ENCODE results near the gene DRG2. TPM values are rescaled to one million over a fixed set of nuclear protein-coding genes. Genes with fewer than 3 reads are reported as not detected.

Gene DRG2
- total and polyA plus RNA-seq, 2 of the 8 experiments (the other 6 are each of a cell fraction or from before 2014, with no cell fraction given), result 44.6 to 47.8 TPM

GRCh38 chr17:18115517-18115916, 27.8 kb downstream of the DRG2 start:
- no peak overlapping the region for H2BK20ac ChIP-seq (ENCODE audit: low read length)
- no peak overlapping the region for H3K27ac ChIP-seq (ENCODE audit: low read depth, low read length)
- H3K4me2 ChIP-seq (ENCODE audit: insufficient read depth in 1 of 2, low read depth in 2 of 2, low read length in 2 of 2), result no peak overlapping the region
- H2BK12ac ChIP-seq (ENCODE audit: low read depth, low read length), result no peak overlapping the region
- no peak overlapping the region for H3K4ac ChIP-seq (replicated peaks; ENCODE audit: insufficient read length, low read depth, low read length)
- no peak overlapping the region for H3K23ac ChIP-seq (ENCODE audit: insufficient read length)
- no peak overlapping the region for H2AK5ac ChIP-seq (ENCODE audit: low read depth, low read length)
- no peak for DNase-seq (ENCODE audit: low read depth in 1 of 2, low spot score in 2 of 2)
- no peak overlapping the region for H2AFZ ChIP-seq (ENCODE audit: low read length)
- H3K9me3 ChIP-seq (ENCODE audit: insufficient read depth in 2 of 2, low read depth in 1 of 2, low read length in 1 of 2), result peaks cover 10 to 20% of the 10 kb centered on the region in 2 experiments
- H4K8ac ChIP-seq (ENCODE audit: extremely low read depth, insufficient read depth, low read length), result no peak overlapping the region
- 94% methylated on average over 6 of the region's 7 CpGs; no CpG with 5 or more reads in 1 of the 2 experiments for WGBS, 2 experiments (ENCODE audit: extremely low coverage in 1 of 2, insufficient coverage in 1 of 2, insufficient read length in 1 of 2, insufficient replicate concordance in 2 of 2, low coverage in 1 of 2, low lambda C conversion rate in 2 of 2, missing lambda C conversion rate in 1 of 2)
- H3K27me3 ChIP-seq (replicated peaks in 1 of 4; ENCODE audit: control insufficient read depth in 3 of 4, extremely low read depth in 1 of 4, insufficient read depth in 3 of 4, low read length in 3 of 4), result no peaks in the 10 kb centered on the region
- H4K20me1 ChIP-seq (replicated peaks in 1 of 2; ENCODE audit: control insufficient read depth in 1 of 2, insufficient read depth in 2 of 2, low read length in 2 of 2), result no peaks in the 10 kb centered on the region
- H4K5ac ChIP-seq (ENCODE audit: insufficient read length, low read depth, low read length), result no peak overlapping the region
- H3K79me2 ChIP-seq (ENCODE audit: control insufficient read depth in 1 of 2, insufficient read depth in 2 of 2, low read length in 2 of 2), result no peaks in the 10 kb centered on the region
- no peak overlapping the region for H4K91ac ChIP-seq (replicated peaks; ENCODE audit: insufficient read length, low read length)
- H3K9ac ChIP-seq (replicated peaks in 1 of 4; ENCODE audit: extremely low read depth in 1 of 4, low read depth in 3 of 4, low read length in 3 of 4), result no peak overlapping the region
- H3K36me3 ChIP-seq (ENCODE audit: control insufficient read depth in 2 of 4, insufficient read depth in 4 of 4, low read length in 3 of 4), result peaks cover 0 to 4% (median 0%) of the 10 kb centered on the region in 4 experiments; a peak in 1 of 8 replicates
- FAIRE-seq, result no peak
- H3K4me3 ChIP-seq (ENCODE audit: extremely low read depth in 1 of 4, insufficient read depth in 2 of 4, low read depth in 3 of 4, low read length in 4 of 4), result no peak overlapping the region
- H3K56ac ChIP-seq (replicated peaks; ENCODE audit: insufficient read length, low read depth, low read length), result no peak overlapping the region
- no peak overlapping the region for H2BK15ac ChIP-seq (ENCODE audit: low read length)
- ChIA-PET POLR2A (ENCODE audit: partially characterized antibody) (interaction anchor here (1.3 to 4.4 kb wide), 2 partner anchors 11 to 14 kb away, joined by 3 to 17 read pairs; no protein-coding TSS in a partner anchor), CTCF (ENCODE audit: partially characterized antibody) (interaction anchor here (0.6 to 2.7 kb wide), 2 partner anchors 25 to 88 kb away, joined by 4 to 18 read pairs; no protein-coding TSS in a partner anchor)
- peaks cover 0 to 7% (median 3%) of the 10 kb centered on the region in 4 experiments; a peak in 3 of 7 replicates for H3K4me1 ChIP-seq (replicated peaks in 1 of 4; ENCODE audit: control insufficient read depth in 3 of 4, insufficient read depth in 4 of 4, low read length in 3 of 4)
- no peak overlapping the region for H2BK5ac ChIP-seq (ENCODE audit: low read depth, low read length)
- H3K14ac ChIP-seq (ENCODE audit: insufficient read length), result no peak overlapping the region
- no peaks in the 10 kb centered on the region for H3K79me1 ChIP-seq (ENCODE audit: low read depth, low read length)
- no peak overlapping the region for H3K18ac ChIP-seq (ENCODE audit: extremely low read depth, low read length)
- H2BK120ac ChIP-seq (replicated peaks; ENCODE audit: low read depth, low read length), result no peak overlapping the region
- no peaks in the 10 kb centered on the region for H3K23me2 ChIP-seq (ENCODE audit: low read depth, low read length)
- TF ChIP-seq JUND (IDR thresholded peaks at IDR 0.05; ENCODE audit: low read length) (no peak), POU5F1 (IDR thresholded peaks at IDR 0.05; ENCODE audit: low read depth, low read length) (no peak), BRCA1 (IDR thresholded peaks at IDR 0.05; ENCODE audit: low read depth, low read length) (no peak), RAD21 (IDR thresholded peaks at IDR 0.05 in 1 of 2, conservative IDR thresholded peaks at IDR 0.05 in 1 of 2; ENCODE audit: low read depth in 2 of 2, low read length in 2 of 2) (no peak), BACH1 (IDR thresholded peaks at IDR 0.05; ENCODE audit: low read length) (no peak), PHF8 (conservative IDR thresholded peaks at IDR 0.05; ENCODE audit: low read depth, low read length) (no peak), RBBP5 (IDR thresholded peaks at IDR 0.05; ENCODE audit: borderline replicate concordance, low read depth, low read length) (no peak), KDM1A (IDR thresholded peaks at IDR 0.05; ENCODE audit: borderline replicate concordance, low read length) (no peak), CTBP2 (IDR thresholded peaks at IDR 0.05; ENCODE audit: borderline replicate concordance, insufficient read depth, insufficient read length, low read length) (no peak), KDM4A (IDR thresholded peaks at IDR 0.05; ENCODE audit: low read depth, low read length, severe bottlenecking) (no peak), CHD1 (IDR thresholded peaks at IDR 0.05; ENCODE audit: low read depth, low read length) (no peak)
- TF ChIP-seq, protein P1, sequence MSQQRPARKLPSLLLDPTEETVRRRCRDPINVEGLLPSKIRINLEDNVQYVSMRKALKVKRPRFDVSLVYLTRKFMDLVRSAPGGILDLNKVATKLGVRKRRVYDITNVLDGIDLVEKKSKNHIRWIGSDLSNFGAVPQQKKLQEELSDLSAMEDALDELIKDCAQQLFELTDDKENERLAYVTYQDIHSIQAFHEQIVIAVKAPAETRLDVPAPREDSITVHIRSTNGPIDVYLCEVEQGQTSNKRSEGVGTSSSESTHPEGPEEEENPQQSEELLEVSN (IDR thresholded peaks at IDR 0.05), result no peak
